Thymus (tissue), 11 donors: ENCODE measurements around the gene RGS8. TPM values are rescaled to one million over a fixed set of nuclear protein-coding genes. Genes with fewer than 3 reads are reported as not detected.

ENCODE experiments used
- DNase-seq, 9 donors: peaks; one replicate each; pipeline ENCODE4 v3.0.0-alpha.2; 2013; ENCODE audit warnings: low spot score in 9 of 9, low read depth in 6 of 9, missing footprints in 1 of 9
- H3K27ac ChIP-seq, 2 donors: one replicate each; pipeline ENCODE4 v1.5.1; 2013; ENCODE audit warnings: control low read depth in 1 of 2, low read depth in 1 of 2, low read length in 1 of 2, mild to moderate bottlenecking in 1 of 2, moderate library complexity in 1 of 2
- H3K27me3 ChIP-seq, 2 donors: one replicate each; pipeline ENCODE4 v1.5.1; 2013; ENCODE audit warnings: low read length in 1 of 2; ENCODE audit not compliant: control insufficient read depth in 2 of 2, insufficient read depth in 1 of 2
- H3K36me3 ChIP-seq, 2 donors: one replicate each; pipeline ENCODE4 v1.5.1; 2013; ENCODE audit warnings: low read length in 1 of 2, mild to moderate bottlenecking in 1 of 2, moderate library complexity in 1 of 2; ENCODE audit not compliant: control insufficient read depth in 2 of 2, insufficient read depth in 2 of 2
- H3K4me1 ChIP-seq, 2 donors: one replicate each; pipeline ENCODE4 v1.5.1; 2013; ENCODE audit warnings: low read length in 2 of 2; ENCODE audit not compliant: control insufficient read depth in 2 of 2, insufficient read depth in 2 of 2
- H3K4me3 ChIP-seq, 2 donors: one replicate each; pipeline ENCODE4 v1.5.1; 2013; ENCODE audit warnings: low read length in 2 of 2, control low read depth in 1 of 2, mild to moderate bottlenecking in 1 of 2
- H3K9me3 ChIP-seq, 2 donors: one replicate each; pipeline ENCODE4 v1.5.1; 2013; ENCODE audit warnings: low read length in 1 of 2, mild to moderate bottlenecking in 1 of 2; ENCODE audit not compliant: control insufficient read depth in 2 of 2, insufficient read depth in 1 of 2
- WGBS: extraction: QIAGEN DNeasy Blood & Tissue Kit; methylation state at CpG from one replicate; pipeline ENCODE4 v1.1.7; 2013; 5-methylcytosine and 5-hydroxymethylcytosine counted together
- polyA plus RNA-seq: library from polyadenylated mRNA; stranded (reverse); fragments of 200-250 nt; gene quantifications from one replicate; pipeline ENCODE4 v1.2.3, GENCODE V29; 2013
- total RNA-seq: library from RNA; stranded (reverse); fragments of 120-200 nt; gene quantifications from one replicate; pipeline ENCODE4 v1.2.4, GENCODE V29; 2013
- donor health status: healthy.

The RGS8 gene
- total and polyA plus RNA-seq, 2 donors = 0.11 to 0.19 TPM

DNA sequence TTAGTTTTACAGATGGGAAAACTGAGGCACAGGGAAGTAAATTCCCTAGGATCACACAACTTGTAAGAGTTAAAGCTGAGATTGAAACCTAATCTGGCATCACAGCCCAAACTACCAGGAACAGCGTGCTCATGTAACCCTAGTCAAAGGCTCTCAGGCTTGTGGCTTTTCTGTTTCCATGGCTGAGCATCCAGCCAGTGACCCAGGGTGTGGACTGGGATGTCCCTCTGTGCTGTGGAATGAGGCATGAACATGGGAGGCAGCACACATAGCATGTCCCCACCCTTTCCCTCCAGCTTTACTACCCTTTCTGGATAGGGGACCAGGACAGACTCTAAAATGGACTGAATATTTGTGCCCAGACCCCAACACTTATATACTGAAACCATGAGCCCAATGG lies 45.1 kb downstream of the RGS8 start:
- Histone ChIP-seq H3K36me3 (no peaks in the 10 kb centered on the region), H3K27ac (no peak overlapping the region), H3K9me3 (no peaks in the 10 kb centered on the region), H3K4me3 (no peak overlapping the region), H3K27me3 (peaks cover 0 to 5% of the 10 kb centered on the region in 2 donors), H3K4me1 (no peaks in the 10 kb centered on the region)
- no peak for DNase-seq
- 92% methylated on average over 1 of the region's 1 CpG for WGBS

DNA sequence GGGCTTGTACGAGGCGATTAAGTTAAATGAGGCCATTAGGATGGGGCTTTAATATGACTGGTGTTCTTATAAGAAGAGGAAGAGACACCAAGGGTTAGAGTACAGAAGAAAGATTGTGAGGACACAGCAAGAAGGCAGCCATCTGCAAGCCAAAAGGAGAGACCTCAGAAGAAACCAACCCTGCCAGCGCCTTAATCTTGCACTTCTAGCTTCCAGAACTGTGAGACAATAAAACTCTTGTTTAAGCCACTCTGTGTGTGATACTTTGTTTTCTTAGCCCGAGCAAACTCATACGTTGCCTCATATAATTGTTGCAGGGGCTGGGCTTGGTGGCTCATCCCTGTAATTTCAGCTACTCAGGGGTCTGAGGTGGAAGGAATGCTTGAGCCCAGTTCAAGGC lies 46.6 kb downstream of the RGS8 start:
- Histone ChIP-seq H3K4me3 (no peak overlapping the region), H3K27me3 (peaks cover 0 to 9% of the 10 kb centered on the region in 2 donors), H3K9me3 (no peaks in the 10 kb centered on the region), H3K36me3 (no peaks in the 10 kb centered on the region), H3K4me1 (no peaks in the 10 kb centered on the region), H3K27ac (no peak overlapping the region)
- 95% methylated on average over 5 of the region's 5 CpGs for WGBS
- no peak for DNase-seq

DNA sequence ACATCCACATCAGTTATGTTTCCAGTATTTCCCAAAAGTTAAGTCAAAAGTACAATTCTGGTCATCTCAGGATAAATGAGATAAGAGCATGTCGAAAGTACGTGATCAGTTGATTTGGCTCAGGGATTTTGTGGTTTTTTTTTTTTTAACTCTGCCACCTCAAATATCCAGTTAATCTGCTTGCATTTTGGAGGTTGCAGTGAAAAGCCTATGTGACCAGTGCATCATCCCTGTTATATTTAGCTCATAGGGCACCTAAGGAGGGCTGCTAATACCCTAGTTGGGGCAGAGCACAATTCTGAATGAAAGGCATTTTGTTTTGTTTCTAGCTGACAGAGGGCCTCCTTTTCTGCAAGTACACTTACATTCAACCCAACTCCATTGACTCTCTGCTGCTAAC lies 48.5 kb downstream of the RGS8 start:
- peaks cover 0 to 10% of the 10 kb centered on the region in 2 donors for H3K27me3 ChIP-seq
- no peaks in the 10 kb centered on the region for H3K36me3 ChIP-seq
- H3K4me1 ChIP-seq = no peaks in the 10 kb centered on the region
- WGBS = 88% methylated on average over 2 of the region's 2 CpGs
- no peaks in the 10 kb centered on the region for H3K9me3 ChIP-seq
- no peak overlapping the region for H3K27ac ChIP-seq
- no peak for DNase-seq
- H3K4me3 ChIP-seq = no peak overlapping the region

Other genes starting within 250 kb of the RGS8 start
- not detected for gene RGSL1, start 234.4 kb downstream of the RGS8 start, total RNA-seq
- gene RGSL1, start 234.4 kb downstream of the RGS8 start, polyA plus RNA-seq = 0.02 TPM
- 9.8 TPM for gene RNASEL, start 95.3 kb downstream of the RGS8 start, total RNA-seq
- gene RNASEL, start 95.3 kb downstream of the RGS8 start, polyA plus RNA-seq = 8.4 TPM
- gene RGS16, start 80.2 kb downstream of the RGS8 start, total RNA-seq = 8.3 TPM
- 5.0 TPM for gene RGS16, start 80.2 kb downstream of the RGS8 start, polyA plus RNA-seq
- gene NPL, start 105.2 kb upstream of the RGS8 start, total RNA-seq = 10.9 TPM
- gene NPL, start 105.2 kb upstream of the RGS8 start, polyA plus RNA-seq = 30.7 TPM
- gene DHX9, start 154.8 kb upstream of the RGS8 start, total RNA-seq = 214 TPM
- 108 TPM for gene DHX9, start 154.8 kb upstream of the RGS8 start, polyA plus RNA-seq